SU-DHL-6 (cell line): Measurements from ENCODE around the gene CCDC167.

Experiments used
- H2AFZ ChIP-seq: fragments of 200-600 bp; sonication (generic); 2 replicates; pipeline ENCODE4 v1.6.1; 2014; ENCODE audit warnings: low read depth, mild to moderate bottlenecking, moderate library complexity, mixed read lengths, antibody characterized with exemption, low read length; ENCODE audit not compliant: severe bottlenecking
- H3F3A ChIP-seq: fragments of 200-600 bp; shearing (Covaris generic); 2 replicates; pipeline ENCODE4 v1.6.0; 2016; ENCODE audit warnings: antibody characterized with exemption, mild to moderate bottlenecking; ENCODE audit not compliant: insufficient read depth
- H3K27ac ChIP-seq: fragments of 200-600 bp; sonication (generic); 2 replicates; pipeline ENCODE4 v1.5.1; 2016; ENCODE audit warnings: low read depth, mild to moderate bottlenecking, low read length, moderate library complexity, mixed read lengths
- H3K27me3 ChIP-seq: fragments of 200-600 bp; sonication (generic), shearing (Covaris generic); 2 replicates; pipeline ENCODE4 v1.6.0; 2014; ENCODE audit warnings: mild to moderate bottlenecking, low read length
- H3K36me3 ChIP-seq: fragments of 200-600 bp; sonication (generic); 2 replicates; pipeline ENCODE4 v1.6.1; 2014; ENCODE audit warnings: mild to moderate bottlenecking, low read length, mixed read lengths
- H3K4me2 ChIP-seq: fragments of 300-600, 200-600 bp; shearing (Covaris generic), sonication (generic); 2 replicates; pipeline ENCODE4 v1.6.0; 2014; ENCODE audit warnings: low read length, low read depth, mild to moderate bottlenecking; ENCODE audit not compliant: poor library complexity, severe bottlenecking
- H3K4me3 ChIP-seq: fragments of 200-600 bp; sonication (generic); 2 replicates; pipeline ENCODE4 v1.5.1; 2014; ENCODE audit warnings: antibody characterized with exemption, low read length, mild to moderate bottlenecking, mixed read lengths; ENCODE audit not compliant: insufficient read depth, poor library complexity, severe bottlenecking
- H3K79me2 ChIP-seq: fragments of 200-600 bp; sonication (generic); 2 replicates; pipeline ENCODE4 v1.6.1; 2014; ENCODE audit warnings: mild to moderate bottlenecking, low read length, moderate library complexity; ENCODE audit not compliant: insufficient read depth
- H3K9ac ChIP-seq: fragments of 200-600 bp; sonication (generic); 2 replicates; pipeline ENCODE4 v1.7.0; 2014; ENCODE audit warnings: mild to moderate bottlenecking, low read length
- H3K9me2 ChIP-seq: fragments of 200-600 bp; sonication (generic); replicated peaks from 2 replicates; pipeline ENCODE4 v1.6.1; 2014; ENCODE audit warnings: low read length; ENCODE audit not compliant: insufficient read depth
- H3K9me3 ChIP-seq: fragments of 200-600 bp; sonication (generic); 2 replicates; pipeline ENCODE4 v1.6.1; 2014; ENCODE audit warnings: low read length, mixed read lengths; ENCODE audit not compliant: insufficient read depth
- H4K20me1 ChIP-seq: fragments of 200-600 bp; sonication (generic); 2 replicates; pipeline ENCODE4 v1.6.1; 2014; ENCODE audit warnings: low read depth, mild to moderate bottlenecking, antibody characterized with exemption, low read length, moderate library complexity, mixed read lengths
- CTCF ChIP-seq: fragments of 200-600 bp; sonication (generic); IDR thresholded peaks from one replicate; pipeline ENCODE4 v1.5.1; 2017; ENCODE audit warnings: antibody characterized with exemption, mild to moderate bottlenecking, low read length, moderate library complexity; ENCODE audit not compliant: insufficient read depth, poor library complexity, severe bottlenecking
- EZH2phosphoT487 ChIP-seq: fragments of 200-600 bp; sonication (generic), shearing (Covaris generic); conservative IDR thresholded peaks from 2 replicates; pipeline ENCODE4 v1.6.1; 2018; ENCODE audit warnings: mild to moderate bottlenecking, antibody characterized with exemption, low read length, moderate library complexity, mixed read lengths

CCDC167 gene

GRCh38 chr6:37519461-37519860 lies 19.8 kb upstream of the CCDC167 start:
- no peaks in the 10 kb centered on the region for H4K20me1 ChIP-seq
- no peaks in the 10 kb centered on the region for H3K27me3 ChIP-seq
- no peaks in the 10 kb centered on the region for H3K79me2 ChIP-seq
- no peak overlapping the region for H2AFZ ChIP-seq
- H3K4me2 ChIP-seq: no peak overlapping the region
- no peaks in the 10 kb centered on the region for H3K9me3 ChIP-seq
- H3K36me3 ChIP-seq: no peaks in the 10 kb centered on the region
- TF ChIP-seq CTCF (no peak), EZH2phosphoT487 (no peak)
- no peak overlapping the region for H3K27ac ChIP-seq
- no peaks in the 10 kb centered on the region for H3F3A ChIP-seq
- H3K9ac ChIP-seq: no peak overlapping the region
- H3K9me2 ChIP-seq: no peaks in the 10 kb centered on the region
- no peak overlapping the region for H3K4me3 ChIP-seq

DNA sequence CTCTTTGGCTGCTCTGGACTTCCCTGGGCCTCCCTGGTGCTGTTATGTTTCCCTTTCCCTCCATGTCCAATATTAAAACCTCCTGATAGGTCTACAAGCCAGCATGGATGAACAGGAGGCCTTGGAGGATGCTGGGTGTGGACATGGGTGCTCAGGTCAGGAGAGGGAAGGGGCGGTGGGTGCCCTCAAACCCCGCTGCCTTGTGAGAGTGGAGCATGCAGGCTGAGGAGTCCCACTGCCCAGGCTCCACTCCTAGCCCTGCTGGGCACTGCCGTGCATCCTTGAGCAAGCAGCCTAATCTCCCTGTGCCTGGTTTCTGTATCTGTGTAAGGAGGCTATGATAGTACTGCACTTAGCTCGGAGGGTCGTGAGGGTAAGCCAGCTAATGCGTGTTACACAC lies 18.4 kb upstream of the CCDC167 start:
- H2AFZ ChIP-seq: no peak overlapping the region
- TF ChIP-seq EZH2phosphoT487 (no peak), CTCF (no peak)
- H3K27me3 ChIP-seq: no peaks in the 10 kb centered on the region
- H3F3A ChIP-seq: no peaks in the 10 kb centered on the region
- H3K9ac ChIP-seq: no peak overlapping the region
- no peak overlapping the region for H3K4me2 ChIP-seq
- H3K36me3 ChIP-seq: no peaks in the 10 kb centered on the region
- no peaks in the 10 kb centered on the region for H4K20me1 ChIP-seq
- H3K4me3 ChIP-seq: no peak overlapping the region
- H3K27ac ChIP-seq: no peak overlapping the region
- no peaks in the 10 kb centered on the region for H3K9me3 ChIP-seq
- H3K79me2 ChIP-seq: no peaks in the 10 kb centered on the region
- H3K9me2 ChIP-seq: no peaks in the 10 kb centered on the region

DNA sequence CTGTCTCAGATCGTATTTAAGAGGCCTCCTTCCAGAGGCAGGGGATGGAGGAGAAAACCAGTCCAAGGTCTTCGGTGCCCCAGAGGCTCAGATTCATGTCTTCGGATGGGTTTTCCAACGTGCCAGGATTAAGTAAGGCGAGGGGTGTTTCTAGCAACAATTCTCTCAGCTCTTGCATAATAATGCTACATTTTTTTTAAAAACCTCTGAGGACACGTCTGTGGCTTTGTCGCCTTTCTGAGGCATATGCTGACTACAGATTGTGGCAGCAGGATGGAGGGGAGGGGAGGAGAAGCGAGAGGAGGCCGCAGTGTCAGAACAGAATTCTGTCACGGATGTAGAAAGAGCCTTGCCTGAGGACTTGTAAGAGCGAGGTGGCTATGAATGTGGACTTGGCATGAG lies 17.7 kb upstream of the CCDC167 start:
- Histone ChIP-seq H3K79me2 (no peaks in the 10 kb centered on the region), H3K27me3 (no peaks in the 10 kb centered on the region), H3K4me2 (no peak overlapping the region), H3K9ac (no peak overlapping the region), H3K4me3 (no peak overlapping the region), H4K20me1 (no peaks in the 10 kb centered on the region), H3K9me3 (no peaks in the 10 kb centered on the region), H3K27ac (no peak overlapping the region), H2AFZ (no peak overlapping the region), H3K9me2 (no peaks in the 10 kb centered on the region), H3F3A (no peaks in the 10 kb centered on the region), H3K36me3 (no peaks in the 10 kb centered on the region)
- TF ChIP-seq EZH2phosphoT487 (no peak), CTCF (no peak)

GRCh38 chr6:37516920-37517405 lies 17.3 kb upstream of the CCDC167 start:
- no peak overlapping the region for H3K4me2 ChIP-seq
- H3K27ac ChIP-seq: no peak overlapping the region

More at GRCh38 chr6:37516920-37517405, 17.3 kb upstream of the CCDC167 start:
- Histone ChIP-seq H4K20me1 (no peaks in the 10 kb centered on the region), H3K27me3 (no peaks in the 10 kb centered on the region), H3K79me2 (no peaks in the 10 kb centered on the region), H3K9me3 (no peaks in the 10 kb centered on the region), H3K36me3 (no peaks in the 10 kb centered on the region), H3K9me2 (no peaks in the 10 kb centered on the region), H3K4me3 (no peak overlapping the region), H3F3A (no peaks in the 10 kb centered on the region), H2AFZ (no peak overlapping the region), H3K9ac (no peak overlapping the region)
- TF ChIP-seq EZH2phosphoT487 (no peak), CTCF (no peak)
